ENCODE data around the gene TSHZ2. TPM values are rescaled to one million over a fixed set of nuclear protein-coding genes. Genes with fewer than 3 reads are reported as not detected.
"Not testable (repeated sequence)": the region's sequence is repeated elsewhere in the genome, so short reads cannot be mapped to it uniquely, and the experiment has no call there.

TSHZ2 gene
- total and polyA plus RNA-seq, 2 donors (not counting 3 experiments of a cell fraction or from before 2014, with no cell fraction given): not detected

DNA sequence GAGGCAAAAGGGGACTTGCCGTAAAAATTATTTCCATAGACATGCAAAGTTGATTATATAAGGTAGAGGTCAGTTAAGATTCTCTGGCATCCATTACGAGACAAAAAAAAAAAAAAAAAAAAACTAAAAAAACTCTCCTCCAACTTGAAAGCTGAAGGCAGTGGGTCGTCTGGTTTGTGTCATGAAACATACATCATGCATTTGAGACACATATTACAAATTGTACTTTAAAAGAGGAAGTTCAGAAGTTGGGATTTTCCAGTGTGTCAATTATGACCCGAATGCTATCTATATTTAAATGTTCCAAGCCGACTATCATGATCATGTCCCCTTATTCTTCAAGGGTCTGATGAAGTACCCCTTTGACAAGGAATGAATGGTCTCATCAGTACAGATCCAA, 496.4 kb downstream of the TSHZ2 start:
- ChIA-PET CTCF (no interaction called here), POLR2A (no interaction called here)
- no TSS peak for BruUV-seq (replicated peaks)
- Histone ChIP-seq H3K4me3 (replicated peaks in 1 of 3; ENCODE audit: insufficient read depth in 1 of 3, low read depth in 1 of 3, low read length in 3 of 3) (no peak overlapping the region), H3K4me2 (ENCODE audit: insufficient read depth, low read length) (no peak overlapping the region), H3K79me2 (ENCODE audit: control insufficient read depth, insufficient read depth, low read length) (no peaks in the 10 kb centered on the region), H3K9me1 (replicated peaks; ENCODE audit: control insufficient read depth, extremely low read depth, insufficient read depth, low read length) (no peaks in the 10 kb centered on the region), H3K27me3 (ENCODE audit: control insufficient read depth in 2 of 2, insufficient read depth in 2 of 2, low read length in 2 of 2) (no peaks in the 10 kb centered on the region), H3K9ac (replicated peaks; ENCODE audit: extremely low read depth, insufficient read depth, low read length) (no peak overlapping the region), H3K9me3 (replicated peaks; ENCODE audit: control insufficient read depth, insufficient read depth, low read length) (peaks cover 2% of the 10 kb centered on the region), H3K4me1 (ENCODE audit: control insufficient read depth, extremely low read depth, insufficient read depth, low read length) (no peaks in the 10 kb centered on the region), H4K20me1 (replicated peaks; ENCODE audit: control insufficient read depth, extremely low read depth, insufficient read depth, low read length) (no peaks in the 10 kb centered on the region), H2AFZ (ENCODE audit: low read depth, low read length) (no peak overlapping the region), H3K27ac (ENCODE audit: insufficient read depth, low read depth, low read length) (no peak overlapping the region), H3K36me3 (ENCODE audit: control insufficient read depth in 2 of 2, extremely low read depth in 1 of 2, insufficient read depth in 2 of 2, low read length in 2 of 2) (no peaks in the 10 kb centered on the region)
- intact Hi-C loops (cut with micrococcal nuclease) (no loop called here), dilution Hi-C loops (cut with MboI; ENCODE audit: extremely low pct_ligation_motif_present, low sequenced_read_pairs) (no loop called here)
- DNase-seq (ENCODE audit: low read depth, low spot score) (no peak), FAIRE-seq (no peak)
- TF ChIP-seq POLR2AphosphoS5 (IDR thresholded peaks at IDR 0.05; ENCODE audit: insufficient read depth, low read depth, low read length) (no peak), CTCF (IDR thresholded peaks at IDR 0.05; ENCODE audit: extremely low read depth in 1 of 2, insufficient read depth in 1 of 2, low read depth in 1 of 2, low read length in 2 of 2) (no peak), FOS (IDR thresholded peaks at IDR 0.05; ENCODE audit: borderline replicate concordance, insufficient read depth, low read length) (no peak), GATA2 (IDR thresholded peaks at IDR 0.05; ENCODE audit: insufficient read depth, insufficient read length, low read depth, low read length) (no peak), JUN (IDR thresholded peaks at IDR 0.05; ENCODE audit: borderline replicate concordance, insufficient read depth, insufficient read length, low read depth) (no peak), POLR2A (IDR thresholded peaks at IDR 0.05; ENCODE audit: low read depth, low read length) (no peak), EZH2 (IDR thresholded peaks at IDR 0.05; ENCODE audit: borderline replicate concordance, low read depth, low read length, severe bottlenecking) (no peak), MYC (IDR thresholded peaks at IDR 0.05; ENCODE audit: low read depth, low read length) (no peak)
- TF ChIP-seq, protein P1, sequence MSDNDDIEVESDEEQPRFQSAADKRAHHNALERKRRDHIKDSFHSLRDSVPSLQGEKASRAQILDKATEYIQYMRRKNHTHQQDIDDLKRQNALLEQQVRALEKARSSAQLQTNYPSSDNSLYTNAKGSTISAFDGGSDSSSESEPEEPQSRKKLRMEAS (IDR thresholded peaks at IDR 0.05; ENCODE audit: insufficient read depth, insufficient read length): no peak

DNA sequence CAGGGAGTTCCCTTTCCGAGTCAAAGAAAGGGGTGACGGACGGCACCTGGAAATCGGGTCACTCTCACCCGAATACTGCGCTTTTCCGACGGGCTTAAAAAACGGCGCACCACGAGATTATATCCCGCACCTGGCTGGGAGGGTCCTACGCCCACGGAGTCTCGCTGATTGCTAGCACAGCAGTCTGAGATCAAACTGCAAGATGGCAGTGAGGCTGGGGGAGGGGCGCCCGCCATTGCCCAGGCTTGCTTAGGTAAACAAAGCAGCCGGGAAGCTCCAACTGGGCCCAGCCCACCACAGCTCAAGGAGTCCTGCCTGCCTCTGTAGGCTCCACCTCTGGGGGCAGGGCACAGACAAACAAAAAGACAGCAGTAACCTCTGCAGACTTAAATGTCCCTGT, 500.7 kb downstream of the TSHZ2 start:
- H3K4me1 ChIP-seq (ENCODE audit: control insufficient read depth, extremely low read depth, insufficient read depth, low read length); H4K20me1 ChIP-seq (replicated peaks; ENCODE audit: control insufficient read depth, extremely low read depth, insufficient read depth, low read length); POLR2A ChIA-PET; H2AFZ ChIP-seq (ENCODE audit: low read depth, low read length); H3K36me3 ChIP-seq (ENCODE audit: control insufficient read depth in 2 of 2, extremely low read depth in 1 of 2, insufficient read depth in 2 of 2, low read length in 2 of 2); H3K4me3 ChIP-seq (replicated peaks in 1 of 3; ENCODE audit: insufficient read depth in 1 of 3, low read depth in 1 of 3, low read length in 3 of 3); H3K9me1 ChIP-seq (replicated peaks; ENCODE audit: control insufficient read depth, extremely low read depth, insufficient read depth, low read length); H3K79me2 ChIP-seq (ENCODE audit: control insufficient read depth, insufficient read depth, low read length); DNase-seq (ENCODE audit: low read depth, low spot score); H3K4me2 ChIP-seq (ENCODE audit: insufficient read depth, low read length); dilution Hi-C loops (cut with MboI; ENCODE audit: extremely low pct_ligation_motif_present, low sequenced_read_pairs); BruUV-seq (replicated peaks); intact Hi-C loops (cut with micrococcal nuclease); H3K27ac ChIP-seq (ENCODE audit: insufficient read depth, low read depth, low read length); CTCF ChIA-PET; FAIRE-seq; H3K9ac ChIP-seq (replicated peaks; ENCODE audit: extremely low read depth, insufficient read depth, low read length); H3K27me3 ChIP-seq (ENCODE audit: control insufficient read depth in 2 of 2, insufficient read depth in 2 of 2, low read length in 2 of 2); H3K9me3 ChIP-seq (replicated peaks; ENCODE audit: control insufficient read depth, insufficient read depth, low read length): not testable (repeated sequence)
